GM12878 (cell line): ENCODE results near the gene MAP3K5. TPM values are rescaled to one million over a fixed set of nuclear protein-coding genes. Genes with fewer than 3 reads are reported as not detected.

Source experiments
- ATAC-seq: fragments of 200-7000 bp; cut with Tn5 transposase; 3 replicates; pipeline ENCODE4 v1.9.1; 2020; ENCODE audit warnings: mild to moderate bottlenecking, moderate library complexity
- BruUV-seq: library from RNA; stranded (reverse); fragments of 400-500 nt; replicated peaks from 2 replicates; lab custom pipeline; 2021; lab: Mats Ljungman, UMichigan
- CTCF ChIA-PET: fragments of 300-600 bp; sonication (Branson Sonifier 250); formaldehyde crosslinking; extraction: SDS; loops from one replicate; lab custom pipeline; 2021; ENCODE audit warnings: inconsistent platforms; lab: Yijun Ruan, JAX
- POLR2A ChIA-PET: fragments of 350-600 bp; formaldehyde crosslinking; extraction: SDS; loops from one replicate; lab custom pipeline; 2021; ENCODE audit warnings: inconsistent platforms; lab: Charles Lee
- RAD21 ChIA-PET: fragments of 300-600 bp; sonication (Branson Sonifier 250); formaldehyde crosslinking; loops from one replicate; lab custom pipeline; 2023; ENCODE audit warnings: antibody characterized with exemption; ENCODE audit not compliant: unreplicated experiment; lab: Charles Lee
- SMC1A ChIA-PET: fragments of 300-600 bp; sonication (Branson Sonifier 250); formaldehyde crosslinking; loops from one replicate; lab custom pipeline; 2023; ENCODE audit not compliant: unreplicated experiment, uncharacterized antibody; lab: Charles Lee
- DNase-seq: peaks from one replicate; pipeline ENCODE4 v3.0.0-alpha.2; 2011; ENCODE audit warnings: low read depth, low spot score
- FAIRE-seq: peaks from 3 replicates; lab custom pipeline; 2011; peaks lifted over from hg19 to GRCh38; lab: Jason Lieb, UNC
- H2AFZ ChIP-seq: 2 replicates; pipeline ENCODE4 v1.6.0; 2011; ENCODE audit warnings: low read depth, low read length, control low read depth; ENCODE audit not compliant: control insufficient read depth
- H3K27ac ChIP-seq: 2 replicates; pipeline ENCODE4 v1.5.1; 2011; ENCODE audit warnings: control low read depth; ENCODE audit not compliant: control insufficient read depth, insufficient read depth
- H3K27me3 ChIP-seq, 2 experiments: replicated peaks in 1 of 2; 2 replicates each; pipeline versions ENCODE4 v1.6.0 to v1.6.1; 2011; ENCODE audit warnings: low read length in 1 of 2; ENCODE audit not compliant: control insufficient read depth in 2 of 2, insufficient read depth in 2 of 2
- H3K36me3 ChIP-seq, 2 experiments: 2 replicates each; pipeline ENCODE4 v1.5.1; 2011; ENCODE audit warnings: low read length in 1 of 2; ENCODE audit not compliant: control insufficient read depth in 2 of 2, insufficient read depth in 2 of 2
- H3K4me1 ChIP-seq: 2 replicates; pipeline ENCODE4 v1.6.1; 2011; ENCODE audit warnings: mild to moderate bottlenecking, low read length, moderate library complexity, mixed read lengths; ENCODE audit not compliant: control insufficient read depth, insufficient read depth
- H3K4me2 ChIP-seq: 2 replicates; pipeline ENCODE4 v1.6.0; 2011; ENCODE audit warnings: control low read depth; ENCODE audit not compliant: control insufficient read depth, insufficient read depth
- H3K4me3 ChIP-seq: fragments of 200-600 bp; sonication (generic); 2 replicates; pipeline ENCODE4 v1.5.1; 2016
- H3K79me2 ChIP-seq: 2 replicates; pipeline ENCODE4 v1.6.0; 2011; ENCODE audit warnings: low read length; ENCODE audit not compliant: control insufficient read depth, insufficient read depth
- H3K9ac ChIP-seq: 2 replicates; pipeline ENCODE4 v1.8.0; 2011; ENCODE audit warnings: low read length, control low read depth, mixed read lengths; ENCODE audit not compliant: control insufficient read depth, insufficient read depth
- H3K9me3 ChIP-seq: replicated peaks from 3 replicates; pipeline ENCODE4 v1.5.1; 2011; ENCODE audit warnings: mild to moderate bottlenecking, low read length; ENCODE audit not compliant: control insufficient read depth, insufficient read depth
- H4K20me1 ChIP-seq: 2 replicates; pipeline ENCODE4 v1.6.0; 2011; ENCODE audit not compliant: control insufficient read depth, insufficient read depth
- ATF7 ChIP-seq: fragments of 450-650 bp; IDR thresholded peaks from 2 replicates; pipeline ENCODE4 v1.6.1; 2016; ENCODE audit warnings: low read depth, mild to moderate bottlenecking
- BCL3 ChIP-seq: IDR thresholded peaks from 2 replicates; pipeline ENCODE4 v1.6.1; 2011; ENCODE audit warnings: borderline replicate concordance, low read depth, mild to moderate bottlenecking, moderate library complexity, low read length; ENCODE audit not compliant: insufficient read depth, poor library complexity, severe bottlenecking
- IKZF1 ChIP-seq: fragments of 450-650 bp; conservative IDR thresholded peaks from 2 replicates; pipeline ENCODE4 v1.6.1; 2017; ENCODE audit warnings: antibody characterized with exemption, mild to moderate bottlenecking
- KAT2A ChIP-seq: conservative IDR thresholded peaks from 2 replicates; pipeline ENCODE4 v1.6.1; 2011; ENCODE audit warnings: low read depth, low read length; ENCODE audit not compliant: control insufficient read depth
- KLF5 ChIP-seq: fragments of 450-650 bp; IDR thresholded peaks from 2 replicates; pipeline ENCODE4 v1.6.1; 2014; ENCODE audit warnings: mild to moderate bottlenecking; ENCODE audit not compliant: partially characterized antibody
- MAX ChIP-seq: IDR thresholded peaks from 2 replicates; pipeline ENCODE4 v1.6.1; 2012; ENCODE audit warnings: low read depth, low read length, improper control_type of control experiment
- MYB ChIP-seq: fragments of 150-350 bp; IDR thresholded peaks from 2 replicates; pipeline ENCODE4 v1.6.1; 2014; ENCODE audit warnings: mild to moderate bottlenecking, low read depth, low read length, borderline replicate concordance
- NFIC ChIP-seq: IDR thresholded peaks from 2 replicates; pipeline ENCODE4 v1.6.1; 2012; ENCODE audit warnings: low read depth, mild to moderate bottlenecking, inconsistent platforms, low read length, moderate library complexity
- NFYB ChIP-seq: IDR thresholded peaks from 2 replicates; pipeline ENCODE4 v1.6.1; 2011; ENCODE audit warnings: low read depth, mild to moderate bottlenecking, low read length, improper control_type of control experiment, moderate library complexity; ENCODE audit not compliant: insufficient read depth
- PKNOX1 ChIP-seq: fragments of 450-650 bp; IDR thresholded peaks from 2 replicates; pipeline ENCODE4 v1.6.1; 2016; ENCODE audit warnings: mild to moderate bottlenecking
- RUNX3 ChIP-seq: IDR thresholded peaks from 2 replicates; pipeline ENCODE4 v1.6.1; 2012; ENCODE audit warnings: low read length, inconsistent platforms
- SIN3A ChIP-seq: IDR thresholded peaks from 2 replicates; pipeline ENCODE4 v1.6.1; 2012; ENCODE audit warnings: low read depth, low read length, improper control_type of control experiment
- TCF12 ChIP-seq: IDR thresholded peaks from 2 replicates; pipeline ENCODE4 v1.6.1; 2011; ENCODE audit warnings: low read depth, mild to moderate bottlenecking, low read length
- ZNF687 ChIP-seq: fragments of 450-650 bp; IDR thresholded peaks from 2 replicates; pipeline ENCODE4 v1.6.1; 2017; ENCODE audit warnings: mild to moderate bottlenecking, moderate library complexity
- WGBS: methylation state at CpG from one replicate; pipeline ENCODE4 v1.1.6; 2016; ENCODE audit warnings: low lambda C conversion rate; ENCODE audit not compliant: insufficient replicate concordance, insufficient coverage; ENCODE audit errors: missing lambda C conversion rate; 5-methylcytosine and 5-hydroxymethylcytosine counted together
- in situ Hi-C: fragments of 300-500 bp; cut with MboI; formaldehyde crosslinking; loops from 9 replicates; pipeline ENCODE4 v1.14.3; 2018; ENCODE audit warnings: mixed read lengths
- intact Hi-C: fragments of 100-400 bp; cut with micrococcal nuclease; formaldehyde crosslinking; loops from one replicate; pipeline ENCODE4 v1.14.2; 2022; ENCODE audit not compliant: unreplicated experiment
- polyA plus RNA-seq, 11 experiments: library from polyadenylated mRNA; depleted of rRNA in 4 of 11; unstranded in 6 of 11; stranded (reverse) in 5 of 11; fragments of >200 nt; fragmentation: Nextera tagmentation in 4 of 11; fragmentation: Illumina TruSeq in 1 of 11; extraction: Ambion mirVana in 4 of 11; extraction: Trizol in 1 of 11; gene quantifications; 1 replicate in 1 of 11; 2 replicates in 10 of 11; pipeline versions ENCODE4 v1.2.1 to v1.2.3, GENCODE V29; 2011 to 2016; ENCODE audit warnings: inconsistent platforms in 2 of 11, missing spikeins in 2 of 11, low read depth in 1 of 11
- total RNA-seq, 4 experiments: library from RNA; depleted of rRNA in 3 of 4; stranded (reverse); fragments of >200 nt in 3 of 4; fragmentation: Illumina TruSeq in 1 of 4; extraction: Trizol in 1 of 4; gene quantifications; 2 replicates each; pipeline versions ENCODE4 v1.2.1 to v1.2.3, GENCODE V29; 2013 to 2021
- TF ChIP-seq, protein P1 (sequence below): IDR thresholded peaks from 2 replicates; pipeline ENCODE4 v1.6.1; 2011; ENCODE audit warnings: borderline replicate concordance, low read depth, mild to moderate bottlenecking, moderate library complexity, mixed read lengths, low read length; ENCODE audit not compliant: insufficient read depth; ENCODE audit errors: extremely low read length

Gene MAP3K5
- total and polyA plus RNA-seq, 10 of the 15 experiments (the other 5 are each of a cell fraction or from before 2014, with no cell fraction given): 5.4 to 34.3 (median 26.4) TPM

DNA sequence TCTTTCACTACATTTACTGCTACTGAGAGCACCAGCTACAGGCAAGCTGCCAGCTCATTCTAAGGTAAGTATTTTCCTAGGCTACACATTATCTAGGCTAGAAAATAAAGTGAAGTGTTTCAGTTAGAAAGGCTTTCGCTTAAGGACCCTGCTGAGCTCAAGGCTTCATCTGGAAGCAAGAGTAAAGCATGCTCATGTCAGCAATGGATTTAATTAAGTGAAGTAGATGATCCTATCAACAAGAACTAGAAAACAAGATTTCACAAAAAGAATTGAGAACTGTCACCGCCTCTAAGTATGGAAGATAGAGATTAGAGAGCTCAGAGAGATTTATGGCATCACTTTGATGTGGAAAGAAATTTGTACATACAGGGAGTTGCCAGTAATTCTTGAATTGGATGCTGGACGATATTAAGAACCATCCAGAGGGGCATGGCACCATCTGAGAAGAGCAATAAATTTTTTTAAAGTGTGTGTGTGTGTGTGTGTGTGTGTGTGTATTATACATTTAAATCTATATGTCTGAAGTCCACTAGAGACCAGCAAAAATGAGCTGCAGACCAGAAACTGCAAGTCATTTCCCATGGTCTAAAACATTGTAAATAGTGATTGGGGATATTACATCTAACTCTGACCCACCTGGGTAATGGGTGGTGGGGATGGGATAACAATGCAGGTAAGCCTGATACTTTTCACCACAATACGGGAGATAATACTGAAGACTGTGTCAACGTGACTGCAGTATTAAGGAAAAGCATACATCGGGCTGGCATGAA, 136.8 kb downstream of the MAP3K5 start:
- 93% methylated on average over 6 of the region's 6 CpGs for whole genome bisulfite sequencing
- intact Hi-C loops (no loop called here), in situ Hi-C loops (no loop called here)
- no peak overlapping the region for H3K4me3 ChIP-seq
- FAIRE-seq (no peak), ATAC-seq (no peak), DNase-seq (no peak)
- peaks cover 4 to 41% of the 10 kb centered on the region in 2 experiments for H3K36me3 ChIP-seq
- TF ChIP-seq KAT2A: no peak
- TF ChIP-seq, protein P1, sequence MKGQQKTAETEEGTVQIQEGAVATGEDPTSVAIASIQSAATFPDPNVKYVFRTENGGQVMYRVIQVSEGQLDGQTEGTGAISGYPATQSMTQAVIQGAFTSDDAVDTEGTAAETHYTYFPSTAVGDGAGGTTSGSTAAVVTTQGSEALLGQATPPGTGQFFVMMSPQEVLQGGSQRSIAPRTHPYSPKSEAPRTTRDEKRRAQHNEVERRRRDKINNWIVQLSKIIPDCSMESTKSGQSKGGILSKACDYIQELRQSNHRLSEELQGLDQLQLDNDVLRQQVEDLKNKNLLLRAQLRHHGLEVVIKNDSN: no peak
- TF ChIP-seq MAX: no peak
- no peak for TF ChIP-seq NFIC
- TF ChIP-seq ZNF687: no peak
- TF ChIP-seq IKZF1: no peak
- no peak for TF ChIP-seq RUNX3
- TF ChIP-seq NFYB: no peak
- no peak for TF ChIP-seq KLF5
- TF ChIP-seq ATF7: no peak
- TF ChIP-seq MYB: no peak
- no peak for TF ChIP-seq BCL3
- no peak for TF ChIP-seq TCF12
- TF ChIP-seq PKNOX1: no peak
- TF ChIP-seq SIN3A: no peak
- H3K27me3 ChIP-seq: no peaks in the 10 kb centered on the region
- no peak overlapping the region for H3K4me2 ChIP-seq
- H3K27ac ChIP-seq: no peak overlapping the region
- CTCF ChIA-PET: interaction anchor here (0.8 to 5.2 kb wide), 3 partner anchors 10 to 137 kb away, joined by 3 to 42 read pairs (median 6); partner anchors contain the start of gene MAP3K5
- no peaks in the 10 kb centered on the region for H4K20me1 ChIP-seq
- RAD21 ChIA-PET: interaction anchor here (1.2 to 1.3 kb wide), 2 partner anchors 11 to 137 kb away, joined by 4 read pairs; partner anchors contain the start of gene MAP3K5
- POLR2A ChIA-PET: interaction anchor here (0.7 to 1.4 kb wide), 3 partner anchors 9 to 137 kb away, joined by 3 read pairs; partner anchors contain the start of gene MAP3K5
- no TSS peak for BruUV-seq
- H3K79me2 ChIP-seq: no peaks in the 10 kb centered on the region
- no peak overlapping the region for H3K9ac ChIP-seq
- no peaks in the 10 kb centered on the region for H3K4me1 ChIP-seq
- H3K9me3 ChIP-seq: no peaks in the 10 kb centered on the region
- SMC1A ChIA-PET: interaction anchor here (0.6 to 1.6 kb wide), 8 partner anchors 11 to 137 kb away, joined by 3 to 6 read pairs (median 3); partner anchors contain the start of gene MAP3K5
- H2AFZ ChIP-seq: no peak overlapping the region
